ENCODE measurements around the gene SLC26A2.

GRCh38 chr5:150026682-150027172 is 66.2 kb downstream of the SLC26A2 start:
- TF ChIP-seq CTCF (IDR thresholded peaks at IDR 0.05) = no peak
- TF ChIP-seq POLR2A (IDR thresholded peaks at IDR 0.05) = no peak

All from thyroid gland (tissue), 4 donors.